GM19240 (cell line): Measurements from ENCODE around the gene CCDC3.
"Not testable (repeated sequence)": the region's sequence is repeated elsewhere in the genome, so short reads cannot be mapped to it uniquely, and the experiment has no call there.

Experiments used
- DNase-seq: peaks from one replicate; pipeline ENCODE4 v3.0.0; 2011; ENCODE audit warnings: low spot score; ENCODE audit not compliant: insufficient read length

The CCDC3 gene

DNA sequence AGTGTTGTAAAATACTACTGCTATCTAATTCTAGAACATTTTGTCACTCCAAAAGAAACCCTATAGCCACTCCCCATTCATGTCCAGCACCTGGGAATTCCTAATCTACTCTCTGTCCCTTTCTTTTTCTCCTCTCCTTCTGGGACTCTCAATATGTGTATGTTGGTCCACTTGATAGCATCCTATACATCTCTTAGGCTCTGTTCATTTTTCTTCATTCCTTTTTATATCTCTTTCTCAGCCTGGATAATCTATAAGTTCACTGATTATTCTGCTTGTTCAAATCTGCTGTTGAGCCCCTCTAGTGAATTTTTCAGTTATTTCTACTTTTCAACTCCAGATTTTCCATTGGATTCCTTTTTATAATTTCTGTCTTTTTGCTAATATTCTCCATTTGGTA lies 108.6 kb downstream of the CCDC3 start:
- DNase-seq = no peak

DNA sequence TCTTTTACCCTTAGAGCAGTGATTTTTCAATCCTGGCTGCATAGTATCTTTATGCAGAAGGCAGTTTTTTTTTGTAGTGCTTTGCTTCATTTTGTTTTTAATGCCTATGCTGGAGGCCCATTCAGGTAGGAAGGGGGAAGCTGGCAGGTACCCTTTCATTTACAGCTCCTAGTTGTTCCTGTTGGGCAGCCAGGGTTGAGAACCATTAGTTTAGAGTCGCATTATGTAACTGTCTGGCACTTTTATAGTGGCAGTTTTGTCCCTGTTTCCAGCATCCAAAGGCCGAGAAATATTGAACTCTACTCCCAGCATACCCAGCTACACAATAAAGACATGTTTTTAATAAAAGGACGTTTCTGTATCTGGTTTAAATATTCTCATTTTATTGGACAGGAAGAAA lies 110.6 kb downstream of the CCDC3 start:
- DNase-seq = no peak

- DNase-seq = no peak
Measured at GRCh38 chr10:12888470-12888869, 113.0 kb downstream of the CCDC3 start.

DNA sequence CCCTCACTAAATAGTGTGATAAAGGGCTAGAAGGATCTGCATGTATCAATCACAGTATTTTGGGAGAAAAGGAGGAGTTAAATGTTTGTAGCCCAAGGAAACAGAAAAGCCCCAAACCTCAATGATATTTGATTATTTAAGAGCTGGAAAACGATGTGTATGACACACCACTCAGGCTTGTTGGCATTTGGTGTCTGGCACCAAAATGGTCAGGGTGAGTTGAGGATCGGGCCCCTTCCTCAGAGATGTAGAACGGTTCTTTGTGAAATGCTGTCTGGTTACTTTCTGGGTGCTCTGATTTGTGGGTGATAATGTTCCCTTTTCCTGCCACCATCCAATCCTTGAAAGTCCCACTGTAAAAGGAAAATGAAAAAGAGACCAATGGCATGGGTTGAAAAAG lies 113.7 kb downstream of the CCDC3 start:
- DNase-seq = no peak

DNA sequence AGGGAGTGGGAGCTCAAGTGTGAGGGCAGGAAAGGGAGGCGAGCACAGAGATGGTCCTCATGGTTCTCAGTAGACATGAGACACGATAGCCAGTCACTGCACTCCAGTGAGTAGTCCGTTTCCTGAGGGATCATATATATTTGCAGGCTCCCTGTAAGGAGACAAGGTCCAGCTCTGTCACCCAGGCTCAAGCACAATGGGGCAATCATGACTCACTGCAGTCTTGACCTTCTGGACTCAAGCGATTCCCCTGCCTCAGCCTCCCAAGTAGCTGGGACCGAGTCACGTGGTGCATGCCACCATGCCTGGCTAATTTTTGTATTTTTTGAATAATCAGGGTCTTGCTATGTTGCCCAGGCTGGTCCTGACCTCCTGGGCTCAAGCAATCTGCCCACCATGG lies 116.7 kb downstream of the CCDC3 start:
- DNase-seq = no peak

- no peak for DNase-seq
Measured at GRCh38 chr10:12880423-12880822, 121.1 kb downstream of the CCDC3 start.

GRCh38 chr10:12877150-12877549 lies 124.4 kb downstream of the CCDC3 start:
- DNase-seq = no peak

DNA sequence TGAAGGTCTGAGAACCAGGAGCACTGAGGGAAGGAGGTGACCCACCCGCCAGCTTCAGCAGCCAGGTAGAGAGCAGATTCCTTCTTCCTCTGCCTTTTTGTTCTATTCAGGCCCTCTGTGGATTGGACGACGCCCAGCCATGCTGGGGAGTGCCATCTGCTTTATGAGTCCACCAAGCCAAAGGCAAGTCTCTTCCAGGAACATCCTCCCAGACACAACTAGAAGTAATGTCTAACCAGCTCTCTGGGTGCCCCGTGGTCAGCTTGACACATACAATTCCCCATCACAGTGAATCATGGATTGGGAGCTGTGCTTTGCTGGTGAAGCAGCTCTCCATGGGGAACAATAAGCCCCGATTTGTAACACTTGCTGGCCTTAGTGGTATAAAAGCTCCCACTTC lies 125.2 kb downstream of the CCDC3 start:
- no peak for DNase-seq

- no peak for DNase-seq
Measured at GRCh38 chr10:12875100-12875499, 126.4 kb downstream of the CCDC3 start.

- no peak for DNase-seq
Measured at GRCh38 chr10:12874501-12874900, 127.0 kb downstream of the CCDC3 start.

GRCh38 chr10:12873172-12873571 lies 128.3 kb downstream of the CCDC3 start:
- DNase-seq = no peak

DNA sequence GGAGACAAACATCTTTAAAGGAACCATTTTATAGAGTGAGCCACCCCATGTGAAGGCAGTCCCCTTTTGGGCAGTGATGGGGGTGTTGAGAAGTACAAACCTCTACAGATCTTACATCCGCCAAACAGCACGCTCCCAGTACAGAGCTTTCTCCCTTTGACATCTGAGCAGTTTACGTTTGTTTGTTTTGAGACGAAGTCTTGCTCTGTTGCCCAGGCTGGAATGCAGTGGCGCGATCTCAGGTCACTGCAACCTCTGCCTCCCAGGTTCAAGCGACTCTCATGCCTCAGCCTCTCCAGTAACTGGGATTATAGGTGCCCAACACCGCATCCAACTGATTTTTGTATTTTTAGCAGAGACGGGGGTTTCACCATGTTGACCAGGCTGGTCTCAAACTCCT lies 128.9 kb downstream of the CCDC3 start:
- DNase-seq = no peak

GRCh38 chr10:12869427-12869826 lies 132.1 kb downstream of the CCDC3 start:
- no peak for DNase-seq

DNA sequence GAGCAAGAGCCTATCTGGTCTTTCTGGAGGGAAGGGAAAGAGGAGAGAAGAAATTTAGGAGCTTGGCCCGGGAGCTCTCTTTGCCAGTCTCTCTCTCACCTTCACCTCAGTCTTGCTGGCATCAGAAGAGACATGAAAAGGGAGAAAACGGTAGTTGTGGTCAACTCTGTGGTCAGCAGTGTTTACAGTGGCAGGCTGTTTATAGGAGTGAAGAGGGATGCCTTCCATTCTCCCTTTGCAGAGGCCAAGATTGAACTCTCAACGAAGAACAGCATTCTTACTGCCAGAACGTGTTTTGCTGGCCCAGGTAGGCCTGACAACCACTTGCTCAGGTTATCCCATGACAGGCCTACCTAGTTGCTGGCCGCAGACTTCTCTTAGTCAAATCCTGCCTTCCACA lies 133.3 kb downstream of the CCDC3 start:
- DNase-seq = no peak

DNA sequence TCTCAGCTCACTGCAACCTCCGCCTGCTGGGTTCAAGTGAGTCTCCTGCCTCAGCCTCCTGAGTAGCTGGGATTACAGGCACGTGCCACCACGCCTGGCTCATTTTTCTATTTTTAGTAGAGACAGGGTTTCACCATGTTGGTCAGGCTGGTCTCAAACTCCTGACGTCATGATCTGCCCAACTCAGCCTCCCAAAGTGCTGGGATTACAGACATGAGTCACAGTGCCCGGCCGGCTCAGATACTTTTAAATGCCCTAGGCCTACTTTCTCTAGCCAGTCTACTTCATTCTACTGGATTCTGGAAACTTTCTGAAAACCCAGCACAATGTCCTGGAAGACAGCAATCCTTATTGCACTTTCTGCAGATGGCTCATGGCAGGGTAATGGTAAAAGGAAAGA lies 136.0 kb downstream of the CCDC3 start:
- not testable (repeated sequence) for DNase-seq

DNA sequence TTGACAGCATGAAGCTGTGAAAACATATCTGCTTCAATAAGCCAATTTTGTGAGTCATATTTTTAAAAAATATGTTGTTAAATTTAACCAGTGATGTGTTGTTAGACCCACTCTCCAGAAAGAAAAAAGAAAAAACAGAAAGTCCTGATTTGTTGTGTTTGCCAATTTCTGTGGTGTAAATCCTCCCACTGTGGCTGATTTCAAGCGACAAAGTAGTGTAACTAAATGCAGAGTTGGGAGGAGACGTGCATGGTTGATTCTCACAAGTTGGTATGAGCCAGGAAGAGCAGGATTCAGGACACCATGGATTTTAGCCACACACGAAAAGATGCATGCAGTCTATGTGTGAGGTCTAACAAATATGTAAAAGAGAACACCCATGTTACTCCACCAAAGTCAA lies 139.1 kb downstream of the CCDC3 start:
- DNase-seq = no peak

GRCh38 chr10:12854988-12855387 lies 146.5 kb downstream of the CCDC3 start:
- DNase-seq = no peak

DNA sequence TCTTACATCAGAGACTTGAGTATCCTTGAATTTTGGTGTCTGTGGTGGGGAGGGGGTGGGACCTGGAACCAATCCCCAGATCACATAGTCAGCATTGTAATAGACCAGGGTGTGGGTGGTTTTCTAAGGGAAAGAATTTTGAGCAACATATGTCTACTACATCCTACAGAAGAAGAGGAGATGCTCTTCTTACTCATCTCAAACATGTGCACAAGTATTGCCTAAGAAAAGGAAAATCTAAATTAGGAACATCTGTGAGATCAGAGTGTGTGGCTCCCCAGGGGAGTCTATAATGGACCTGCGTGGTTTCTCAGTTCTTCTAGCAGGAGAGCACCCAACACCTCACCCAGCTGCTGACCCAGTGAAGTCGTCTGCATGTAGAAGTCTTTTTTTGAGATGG lies 148.8 kb downstream of the CCDC3 start:
- no peak for DNase-seq

DNA sequence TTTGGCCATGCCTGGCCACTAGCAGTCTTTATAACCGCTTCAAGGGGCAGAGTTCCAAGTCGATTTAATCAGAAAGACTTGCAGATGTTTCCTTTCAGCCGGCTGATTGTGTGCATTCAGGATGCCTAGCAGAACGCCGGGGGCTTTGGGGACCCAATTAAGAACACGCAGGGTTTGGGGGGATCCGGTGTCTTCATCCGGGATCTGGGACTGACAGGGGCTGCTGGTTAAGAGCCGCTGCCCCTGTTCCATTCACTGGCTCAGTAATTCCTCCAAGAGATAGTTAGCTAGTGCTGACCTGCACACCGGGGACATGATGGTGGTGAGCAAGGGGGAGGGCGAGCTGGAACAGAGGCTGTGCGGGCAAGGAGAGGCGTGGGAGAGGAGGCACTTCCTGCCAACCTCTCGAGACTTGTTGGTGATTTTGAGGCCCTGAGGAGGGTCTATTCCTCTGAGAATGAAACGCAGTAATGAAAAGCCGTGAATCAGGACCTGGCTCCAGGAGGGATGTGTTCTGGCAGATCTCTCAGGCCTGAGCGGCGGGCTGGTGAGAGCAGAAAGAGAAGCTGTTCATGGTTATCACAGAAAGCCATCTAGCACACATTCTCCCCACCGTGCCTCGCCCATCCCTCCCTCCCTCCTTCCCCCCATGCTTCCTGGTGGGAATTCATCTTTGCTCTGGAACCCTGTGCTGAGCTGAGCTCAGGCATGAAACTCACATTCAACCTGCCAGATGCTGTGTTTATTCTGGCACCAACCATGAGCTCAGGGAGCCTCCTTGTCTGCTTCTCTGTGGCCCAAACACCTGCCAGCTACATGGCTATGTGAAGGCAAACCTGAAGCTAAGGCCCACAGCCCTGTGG lies 152.0 kb downstream of the CCDC3 start:
- no peak for DNase-seq

GRCh38 chr10:12848439-12849173 lies 152.9 kb downstream of the CCDC3 start:
- DNase-seq = no peak

- DNase-seq = no peak
Measured at GRCh38 chr10:12847361-12847975, 154.0 kb downstream of the CCDC3 start.

GRCh38 chr10:12846718-12847117 lies 154.8 kb downstream of the CCDC3 start:
- DNase-seq = no peak
